AG04450 (cell line): ENCODE measurements around the gene ISYNA1. TPM values are rescaled to one million over a fixed set of nuclear protein-coding genes. Genes with fewer than 3 reads are reported as not detected.
A peak's percentile ranks its signal among the peaks of the same experiment; 100 is the strongest.

Experiments used
- CTCF ChIA-PET: fragments of 300-600, 350-600 bp; formaldehyde crosslinking; extraction: SDS; loops from one replicate; lab custom pipeline; 2022; ENCODE audit warnings: antibody characterized with exemption, inconsistent platforms; lab: Charles Lee
- POLR2A ChIA-PET: fragments of 350-600 bp; formaldehyde crosslinking; extraction: SDS; loops from one replicate; lab custom pipeline; 2021; ENCODE audit warnings: antibody characterized with exemption, inconsistent platforms; lab: Yijun Ruan, JAX
- DNase-seq: peaks from one replicate; pipeline ENCODE4 v3.0.0-alpha.2; 2011; ENCODE audit warnings: low read depth, low spot score
- H3K27ac ChIP-seq: one replicate; pipeline ENCODE4 v1.5.1; 2012; ENCODE audit warnings: low read depth, low read length, control low read depth
- H3K27me3 ChIP-seq: one replicate; pipeline ENCODE4 v1.6.0; 2012; ENCODE audit warnings: low read length; ENCODE audit not compliant: control insufficient read depth, insufficient read depth
- H3K4me3 ChIP-seq: 2 replicates; pipeline ENCODE4 v1.5.1; 2011; ENCODE audit warnings: mild to moderate bottlenecking, low read depth, low read length, control low read depth
- H3K9me3 ChIP-seq: 2 replicates; pipeline ENCODE4 v1.5.1; 2012; ENCODE audit warnings: low read length; ENCODE audit not compliant: control insufficient read depth, insufficient read depth
- polyA plus RNA-seq: library from polyadenylated mRNA; depleted of rRNA; stranded (reverse); fragments of >200 nt; gene quantifications from 2 replicates; pipeline ENCODE4 v1.2.3, GENCODE V29; 2011; rRNA removed
- small RNA-seq: library from RNA; depleted of rRNA; stranded (forward); fragments of <200 nt; gene quantifications from one replicate; pipeline ENCODE3, GENCODE V24; 2012; ENCODE audit warnings: low read depth; ENCODE audit not compliant: insufficient read length
- TF ChIP-seq, protein P1 (sequence below): IDR thresholded peaks from 2 replicates; pipeline ENCODE4 v1.5.1; 2011; ENCODE audit warnings: low read depth, low read length, control low read depth, inconsistent platforms

Gene ISYNA1
- polyA plus RNA-seq, 1 experiment: 13.3 TPM

- H3K9me3 ChIP-seq: peaks cover 15% of the 10 kb centered on the region
- no peaks in the 10 kb centered on the region for H3K27me3 ChIP-seq
- no peak for DNase-seq
- peak overlapping the region; percentile 77 for H3K4me3 ChIP-seq
- ChIA-PET POLR2A (interaction anchor here (0.5 to 1.7 kb wide), 8 partner anchors 12 to 107 kb away, joined by 3 to 13 read pairs (median 6); partner anchors contain the start of gene JUND), CTCF (interaction anchor here (0.6 to 3.0 kb wide), 5 partner anchors 8 to 107 kb away, joined by 5 to 15 read pairs (median 7); no protein-coding TSS in a partner anchor)
- H3K27ac ChIP-seq: peak overlapping the region; percentile 39
- TF ChIP-seq, protein P1, sequence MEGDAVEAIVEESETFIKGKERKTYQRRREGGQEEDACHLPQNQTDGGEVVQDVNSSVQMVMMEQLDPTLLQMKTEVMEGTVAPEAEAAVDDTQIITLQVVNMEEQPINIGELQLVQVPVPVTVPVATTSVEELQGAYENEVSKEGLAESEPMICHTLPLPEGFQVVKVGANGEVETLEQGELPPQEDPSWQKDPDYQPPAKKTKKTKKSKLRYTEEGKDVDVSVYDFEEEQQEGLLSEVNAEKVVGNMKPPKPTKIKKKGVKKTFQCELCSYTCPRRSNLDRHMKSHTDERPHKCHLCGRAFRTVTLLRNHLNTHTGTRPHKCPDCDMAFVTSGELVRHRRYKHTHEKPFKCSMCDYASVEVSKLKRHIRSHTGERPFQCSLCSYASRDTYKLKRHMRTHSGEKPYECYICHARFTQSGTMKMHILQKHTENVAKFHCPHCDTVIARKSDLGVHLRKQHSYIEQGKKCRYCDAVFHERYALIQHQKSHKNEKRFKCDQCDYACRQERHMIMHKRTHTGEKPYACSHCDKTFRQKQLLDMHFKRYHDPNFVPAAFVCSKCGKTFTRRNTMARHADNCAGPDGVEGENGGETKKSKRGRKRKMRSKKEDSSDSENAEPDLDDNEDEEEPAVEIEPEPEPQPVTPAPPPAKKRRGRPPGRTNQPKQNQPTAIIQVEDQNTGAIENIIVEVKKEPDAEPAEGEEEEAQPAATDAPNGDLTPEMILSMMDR: no peak
Observed at GRCh38 chr19:18386543-18387271, 51.2 kb downstream of the ISYNA1 start.

DNA sequence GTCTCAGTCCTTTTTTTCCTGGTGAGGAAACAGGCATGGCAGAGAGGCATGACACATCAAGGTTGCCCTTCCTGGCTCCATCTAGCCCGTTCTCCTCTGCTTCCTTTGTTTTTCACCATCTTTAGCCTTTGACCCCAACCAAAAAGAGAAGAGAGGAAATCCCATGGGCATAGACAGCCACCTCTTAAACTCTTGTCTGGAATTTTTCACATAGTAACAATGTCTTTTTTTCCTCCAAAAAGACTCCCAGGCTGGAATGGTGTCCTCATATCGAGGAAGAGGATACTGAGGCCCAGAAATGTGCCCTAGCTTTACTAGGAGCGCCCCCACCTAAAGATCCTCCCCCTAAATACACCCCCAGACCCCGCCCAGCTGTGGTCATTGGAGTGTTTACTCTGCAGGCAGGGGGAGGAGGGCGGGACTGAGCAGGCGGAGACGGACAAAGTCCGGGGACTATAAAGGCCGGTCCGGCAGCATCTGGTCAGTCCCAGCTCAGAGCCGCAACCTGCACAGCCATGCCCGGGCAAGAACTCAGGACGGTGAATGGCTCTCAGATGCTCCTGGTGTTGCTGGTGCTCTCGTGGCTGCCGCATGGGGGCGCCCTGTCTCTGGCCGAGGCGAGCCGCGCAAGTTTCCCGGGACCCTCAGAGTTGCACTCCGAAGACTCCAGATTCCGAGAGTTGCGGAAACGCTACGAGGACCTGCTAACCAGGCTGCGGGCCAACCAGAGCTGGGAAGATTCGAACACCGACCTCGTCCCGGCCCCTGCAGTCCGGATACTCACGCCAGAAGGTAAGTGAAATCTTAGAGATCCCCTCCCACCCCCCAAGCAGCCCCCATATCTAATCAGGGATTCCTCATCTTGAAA, 52.0 kb downstream of the ISYNA1 start, which contains the start of gene GDF15:
Gene GDF15 (plus strand): TSS at position 484 of the 868 bp plus-strand sequence. CDS start 32 bp downstream, at position 516.
- ChIA-PET CTCF (interaction anchor here (0.6 to 1.2 kb wide), 3 partner anchors 9 to 25 kb away, joined by 3 to 5 read pairs (median 3); no protein-coding TSS in a partner anchor), POLR2A (interaction anchor here (0.5 to 1.7 kb wide), 11 partner anchors 11 to 193 kb away, joined by 3 to 13 read pairs (median 6); partner anchors contain the start of genes JUND, MPV17L2 and SSBP4)
- Histone ChIP-seq H3K27me3 (no peaks in the 10 kb centered on the region), H3K4me3 (peak within 1 kb of the TSS; percentile 77), H3K9me3 (peaks cover 15% of the 10 kb centered on the region), H3K27ac (peak within 1 kb of the TSS; percentile 39)
- DNase-seq: peak; percentile 77
- TF ChIP-seq, protein P1: peak; percentile 67

- CTCF ChIA-PET: interaction anchor here (0.6 to 1.2 kb wide), 3 partner anchors 9 to 26 kb away, joined by 3 to 5 read pairs (median 3); no protein-coding TSS in a partner anchor
- no peaks in the 10 kb centered on the region for H3K27me3 ChIP-seq
- no peak overlapping the region for H3K4me3 ChIP-seq
- POLR2A ChIA-PET: interaction anchor here (0.6 to 1.5 kb wide), 9 partner anchors 11 to 193 kb away, joined by 3 to 13 read pairs (median 6); partner anchors contain the start of genes JUND, MPV17L2 and SSBP4
- TF ChIP-seq, protein P1: no peak
- peak overlapping the region; percentile 31 for H3K27ac ChIP-seq
- H3K9me3 ChIP-seq: peaks cover 15% of the 10 kb centered on the region
- no peak for DNase-seq
Observed at GRCh38 chr19:18385359-18385674, 52.6 kb downstream of the ISYNA1 start.

DNA sequence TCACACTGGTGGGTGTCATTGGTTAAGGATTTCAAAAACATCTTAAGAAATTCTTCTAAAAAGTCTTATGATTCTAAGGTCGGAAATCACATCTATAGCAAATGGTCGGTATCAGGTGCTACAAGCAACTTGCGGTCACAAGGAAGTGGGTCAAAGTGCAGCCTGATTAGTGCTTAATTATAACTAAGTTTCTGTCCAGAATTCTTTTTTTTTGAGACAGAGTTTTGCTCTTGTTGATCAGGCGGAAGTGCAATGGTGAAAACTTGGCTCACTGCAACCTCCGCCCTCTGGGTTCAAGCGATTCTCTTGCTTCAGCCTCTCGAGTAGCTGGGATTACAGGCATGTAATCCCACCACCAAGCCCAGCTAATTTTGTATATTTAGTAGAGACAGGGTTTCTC, 53.2 kb downstream of the ISYNA1 start:
- no peak overlapping the region for H3K4me3 ChIP-seq
- CTCF ChIA-PET: no interaction called here
- TF ChIP-seq, protein P1: no peak
- peaks cover 15% of the 10 kb centered on the region for H3K9me3 ChIP-seq
- no peak for DNase-seq
- no peak overlapping the region for H3K27ac ChIP-seq
- POLR2A ChIA-PET: no interaction called here
- no peaks in the 10 kb centered on the region for H3K27me3 ChIP-seq

Small RNAs within 50 kb of the gene (small RNA-seq; reads per million reads assigned to genes)
- 1.3 reads per million for gene MIR3189

Other genes with a start within 250 kb of the ISYNA1 start
- gene MPV17L2, start 244.9 kb downstream of the ISYNA1 start, polyA plus RNA-seq: 8.2 and 13.4 TPM in 2 replicates
- 2.8 and 6.1 TPM in 2 replicates for gene RAB3A, start 234.1 kb downstream of the ISYNA1 start, polyA plus RNA-seq
- 0.12 and 0.46 TPM in 2 replicates for gene PDE4C, start 211.7 kb downstream of the ISYNA1 start, polyA plus RNA-seq
- 0.45 and 0.53 TPM in 2 replicates for gene IQCN, start 163.7 kb downstream of the ISYNA1 start, polyA plus RNA-seq
- 48.6 and 67.8 TPM in 2 replicates for gene JUND, start 156.5 kb downstream of the ISYNA1 start, polyA plus RNA-seq
- gene LSM4, start 115.1 kb downstream of the ISYNA1 start, polyA plus RNA-seq: 58.6 and 69.3 TPM in 2 replicates
- 22.0 and 29.1 TPM in 2 replicates for gene PGPEP1, start 97.5 kb downstream of the ISYNA1 start, polyA plus RNA-seq
- 25.0 and 35.9 TPM in 2 replicates for gene GDF15, start 52.0 kb downstream of the ISYNA1 start, polyA plus RNA-seq
- 0.12 and 0.32 TPM in 2 replicates for gene LRRC25, start 40.5 kb downstream of the ISYNA1 start, polyA plus RNA-seq
- gene SSBP4, start 18.7 kb downstream of the ISYNA1 start, polyA plus RNA-seq: 9.4 and 12.6 TPM in 2 replicates
- gene ELL, start 83.9 kb upstream of the ISYNA1 start, polyA plus RNA-seq: 2.7 and 4.1 TPM in 2 replicates
- gene FKBP8, start 105.4 kb upstream of the ISYNA1 start, polyA plus RNA-seq: 123 and 192 TPM in 2 replicates
- 77.3 and 104 TPM in 2 replicates for gene KXD1, start 119.7 kb upstream of the ISYNA1 start, polyA plus RNA-seq
- 1,723 and 2,315 TPM in 2 replicates for gene UBA52, start 133.7 kb upstream of the ISYNA1 start, polyA plus RNA-seq
- 17.6 TPM in 2 replicates for gene REX1BD, start 150.7 kb upstream of the ISYNA1 start, polyA plus RNA-seq
- gene CRLF1, start 168.7 kb upstream of the ISYNA1 start, polyA plus RNA-seq: 2.6 and 2.9 TPM in 2 replicates
- gene TMEM59L, start 174.7 kb upstream of the ISYNA1 start, polyA plus RNA-seq: 0.81 and 1.3 TPM in 2 replicates
- gene KLHL26, start 198.9 kb upstream of the ISYNA1 start, polyA plus RNA-seq: 1.2 and 3.8 TPM in 2 replicates
- gene CRTC1, start 245.5 kb upstream of the ISYNA1 start, polyA plus RNA-seq: 1.0 and 1.4 TPM in 2 replicates